Superior temporal gyrus (tissue), 1 donor: ENCODE data around the gene PCDHGB5.

Source experiments
- DNase-seq: peaks from one replicate; pipeline ENCODE4 v3.0.0-alpha.2; 2016; ENCODE audit errors: extremely low spot score

The PCDHGB5 gene

DNA sequence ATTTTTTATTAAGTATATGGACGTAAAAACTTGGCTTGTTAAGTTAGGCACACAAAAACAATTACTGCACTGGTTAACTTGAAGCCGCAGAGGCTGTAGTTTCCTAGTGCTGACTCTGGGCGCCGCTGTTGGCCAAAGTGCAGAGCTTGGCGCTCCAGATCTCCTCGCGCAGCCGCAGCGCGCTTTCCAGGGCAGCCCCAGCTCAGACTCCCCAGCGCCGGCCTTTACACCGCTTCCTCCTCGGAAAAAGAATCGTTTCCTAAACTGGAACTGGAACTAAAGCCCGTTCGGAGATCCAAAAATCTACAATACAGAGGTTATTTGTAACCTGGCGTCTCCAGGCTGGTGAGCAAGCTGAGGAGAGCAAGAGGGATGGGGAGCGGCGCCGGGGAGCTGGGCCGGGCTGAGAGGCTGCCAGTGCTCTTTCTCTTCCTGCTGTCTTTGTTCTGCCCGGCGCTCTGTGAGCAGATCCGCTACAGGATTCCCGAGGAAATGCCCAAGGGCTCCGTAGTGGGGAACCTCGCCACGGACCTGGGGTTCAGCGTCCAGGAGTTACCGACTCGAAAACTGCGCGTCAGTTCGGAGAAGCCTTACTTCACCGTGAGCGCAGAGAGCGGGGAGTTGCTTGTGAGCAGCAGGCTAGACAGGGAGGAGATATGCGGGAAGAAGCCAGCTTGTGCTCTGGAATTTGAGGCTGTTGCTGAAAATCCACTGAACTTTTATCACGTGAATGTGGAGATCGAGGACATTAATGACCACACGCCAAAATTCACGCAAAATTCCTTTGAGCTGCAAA, at the start of gene PCDHGB5:
Gene PCDHGB5 (plus strand): TSS at position 192 of the 796 bp plus-strand sequence. CDS start 181 bp downstream, at position 373.
- DNase-seq = peak; percentile 6

DNA sequence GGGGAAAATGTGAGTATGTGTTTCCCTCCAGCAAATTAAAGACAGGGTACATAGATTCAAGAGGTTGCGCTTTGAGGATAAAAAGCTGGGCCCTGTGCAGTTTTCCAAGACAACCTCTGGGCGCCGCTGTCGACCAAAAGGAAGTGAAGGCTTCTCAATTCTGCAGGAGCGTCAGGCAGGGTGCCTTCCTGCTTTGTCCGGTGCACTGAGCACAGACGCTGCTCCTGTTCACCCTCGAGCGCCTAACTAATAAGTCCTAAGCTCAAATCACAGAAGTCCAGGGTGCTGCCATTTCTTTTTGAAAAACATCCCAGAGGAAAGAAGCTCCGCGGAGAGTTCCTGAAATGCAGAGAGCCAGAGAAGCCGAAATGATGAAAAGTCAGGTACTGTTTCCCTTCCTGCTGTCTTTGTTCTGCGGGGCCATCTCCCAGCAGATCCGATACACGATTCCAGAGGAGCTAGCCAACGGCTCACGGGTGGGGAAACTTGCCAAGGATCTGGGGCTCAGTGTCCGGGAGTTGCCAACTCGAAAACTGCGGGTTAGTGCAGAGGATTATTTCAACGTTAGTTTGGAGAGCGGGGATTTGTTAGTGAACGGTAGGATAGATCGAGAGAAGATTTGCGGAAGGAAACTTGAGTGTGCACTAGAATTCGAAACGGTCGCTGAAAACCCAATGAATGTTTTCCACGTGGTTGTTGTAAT, 47.7 kb upstream of the PCDHGB5 start, which contains the start of gene PCDHGB1:
Gene PCDHGB1 (plus strand): TSS at position 183 of the 703 bp plus-strand sequence. CDS start 162 bp downstream, at position 345.
- peak; percentile 25 for DNase-seq

- DNase-seq = no peak
Observed at GRCh38 chr5:141351591-141351990, 46.2 kb upstream of the PCDHGB5 start.

DNA sequence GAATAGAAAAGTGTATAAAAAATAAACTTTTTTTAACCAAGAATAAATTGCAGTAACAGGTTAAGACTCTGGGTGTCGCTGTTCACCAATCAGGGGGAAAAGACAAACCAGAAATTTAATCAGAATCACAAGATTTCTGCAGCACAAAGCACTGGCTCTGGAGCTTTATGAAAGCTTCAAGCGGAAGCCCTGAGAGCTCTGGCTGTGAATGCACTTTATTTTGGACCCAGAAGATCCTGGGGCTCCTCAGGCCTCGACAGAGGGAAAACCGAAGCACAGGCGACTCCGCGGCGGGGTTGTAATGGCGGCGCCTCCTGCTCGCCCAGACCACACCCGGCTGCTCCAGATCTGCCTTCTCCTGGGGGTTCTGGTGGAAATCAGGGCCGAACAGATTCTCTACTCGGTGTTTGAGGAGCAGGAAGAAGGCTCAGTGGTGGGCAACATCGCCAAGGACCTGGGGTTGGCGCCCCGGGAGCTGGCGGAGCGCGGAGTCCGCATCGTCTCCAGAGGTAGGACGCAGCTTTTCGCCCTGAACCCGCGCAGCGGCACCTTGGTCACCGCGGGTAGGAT, 42.8 kb upstream of the PCDHGB5 start, which contains the start of gene PCDHGA4:
Gene PCDHGA4 (plus strand): TSS at position 122 of the 570 bp plus-strand sequence. CDS start 87 bp downstream, at position 209.
- no peak for DNase-seq

GRCh38 chr5:141355641-141356040, 42.1 kb upstream of the PCDHGB5 start:
- no peak for DNase-seq

GRCh38 chr5:141356133-141356532, 41.6 kb upstream of the PCDHGB5 start:
- no peak for DNase-seq

DNA sequence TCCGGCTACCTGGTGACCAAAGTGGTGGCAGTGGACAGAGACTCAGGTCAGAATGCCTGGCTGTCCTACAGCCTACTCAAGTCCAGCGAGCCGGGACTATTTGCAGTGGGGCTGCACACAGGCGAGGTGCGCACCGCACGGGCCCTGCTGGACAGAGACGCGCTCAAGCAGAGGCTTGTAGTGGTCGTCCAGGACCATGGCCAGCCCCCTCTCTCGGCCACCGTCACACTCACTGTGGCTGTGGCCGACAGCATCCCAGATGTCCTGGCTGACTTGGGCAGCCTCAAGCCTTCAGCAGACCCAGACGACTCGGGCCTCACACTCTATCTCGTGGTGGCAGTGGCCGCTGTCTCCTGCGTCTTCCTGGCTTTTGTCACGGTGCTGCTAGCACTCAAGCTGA, 40.8 kb upstream of the PCDHGB5 start:
- no peak for DNase-seq

DNA sequence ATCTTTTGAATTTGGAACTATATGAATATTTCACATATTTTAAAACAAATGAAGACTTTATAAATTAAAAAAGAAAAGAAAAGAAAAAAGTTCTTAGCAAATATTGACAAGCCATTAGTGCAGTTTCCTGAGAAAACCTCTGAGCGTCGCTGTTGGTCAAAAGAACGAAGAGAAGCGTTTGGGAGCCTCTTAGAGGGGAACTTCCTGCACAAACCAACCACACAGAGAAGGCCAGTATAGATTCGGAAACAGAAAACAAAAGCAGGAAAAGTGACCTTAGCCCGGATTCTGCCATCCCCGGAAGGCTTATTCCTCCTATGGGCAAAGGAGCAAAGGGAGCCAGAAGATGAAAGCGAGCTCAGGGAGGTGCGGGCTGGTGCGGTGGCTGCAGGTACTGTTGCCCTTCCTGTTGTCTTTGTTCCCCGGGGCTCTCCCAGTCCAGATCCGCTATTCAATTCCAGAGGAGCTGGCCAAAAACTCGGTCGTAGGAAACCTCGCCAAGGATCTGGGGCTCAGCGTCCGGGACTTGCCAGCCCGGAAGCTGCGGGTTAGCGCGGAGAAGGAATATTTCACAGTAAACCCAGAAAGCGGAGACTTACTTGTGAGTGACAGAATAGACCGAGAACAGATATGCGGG, 37.8 kb upstream of the PCDHGB5 start, which contains the start of gene PCDHGB2:
Gene PCDHGB2 (plus strand): TSS at position 205 of the 637 bp plus-strand sequence. CDS start 142 bp downstream, at position 347.
- DNase-seq = peak; percentile 39

DNA sequence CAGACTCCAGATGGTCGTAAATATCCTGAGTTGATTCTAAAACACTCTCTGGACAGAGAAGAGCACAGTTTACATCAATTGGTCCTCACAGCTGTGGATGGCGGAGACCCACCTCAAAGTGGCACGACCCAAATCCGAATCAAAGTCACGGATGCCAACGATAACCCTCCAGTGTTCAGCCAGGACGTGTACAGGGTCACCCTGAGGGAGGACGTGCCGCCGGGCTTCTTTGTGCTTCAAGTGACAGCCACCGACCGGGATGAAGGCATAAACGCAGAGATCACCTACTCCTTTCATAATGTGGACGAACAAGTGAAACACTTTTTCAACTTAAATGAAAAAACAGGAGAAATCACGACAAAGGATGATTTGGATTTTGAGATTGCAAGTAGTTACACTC, 37.1 kb upstream of the PCDHGB5 start:
- no peak for DNase-seq

- DNase-seq = no peak
Observed at GRCh38 chr5:141362719-141363118, 35.0 kb upstream of the PCDHGB5 start.

DNA sequence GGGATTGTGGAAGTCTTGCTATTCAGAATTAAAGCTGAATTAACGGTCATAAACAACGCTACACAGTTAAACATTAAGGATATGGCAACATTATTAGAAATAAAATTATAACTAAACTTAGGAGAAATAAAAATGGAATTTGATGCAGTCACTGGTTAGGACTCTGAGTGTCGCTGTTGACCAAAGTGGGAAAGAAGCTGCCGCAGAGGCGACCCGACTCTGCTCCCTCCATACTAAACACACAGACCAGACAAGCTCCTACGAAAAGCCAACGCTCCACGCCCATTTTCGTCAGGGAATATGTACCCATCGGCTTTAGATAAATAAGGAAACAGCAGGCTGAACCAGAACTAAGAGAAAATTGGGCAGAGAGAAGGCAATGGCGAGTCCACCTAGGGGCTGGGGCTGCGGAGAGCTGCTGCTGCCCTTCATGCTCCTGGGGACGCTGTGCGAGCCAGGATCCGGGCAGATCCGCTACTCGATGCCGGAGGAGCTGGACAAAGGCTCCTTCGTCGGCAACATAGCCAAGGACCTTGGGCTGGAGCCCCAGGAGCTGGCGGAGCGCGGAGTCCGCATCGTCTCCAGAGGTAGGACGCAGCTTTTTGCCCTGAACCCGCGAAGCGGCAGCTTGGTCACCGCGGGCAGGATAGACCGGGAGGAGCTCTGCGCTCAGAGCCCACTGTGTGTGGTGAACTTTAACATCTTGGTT, 33.6 kb upstream of the PCDHGB5 start, which contains the start of gene PCDHGA5:
Gene PCDHGA5 (plus strand): TSS at position 211 of the 709 bp plus-strand sequence. CDS start 169 bp downstream, at position 380.
- DNase-seq = no peak

GRCh38 chr5:141366016-141366896, 31.5 kb upstream of the PCDHGB5 start:
- no peak for DNase-seq

DNA sequence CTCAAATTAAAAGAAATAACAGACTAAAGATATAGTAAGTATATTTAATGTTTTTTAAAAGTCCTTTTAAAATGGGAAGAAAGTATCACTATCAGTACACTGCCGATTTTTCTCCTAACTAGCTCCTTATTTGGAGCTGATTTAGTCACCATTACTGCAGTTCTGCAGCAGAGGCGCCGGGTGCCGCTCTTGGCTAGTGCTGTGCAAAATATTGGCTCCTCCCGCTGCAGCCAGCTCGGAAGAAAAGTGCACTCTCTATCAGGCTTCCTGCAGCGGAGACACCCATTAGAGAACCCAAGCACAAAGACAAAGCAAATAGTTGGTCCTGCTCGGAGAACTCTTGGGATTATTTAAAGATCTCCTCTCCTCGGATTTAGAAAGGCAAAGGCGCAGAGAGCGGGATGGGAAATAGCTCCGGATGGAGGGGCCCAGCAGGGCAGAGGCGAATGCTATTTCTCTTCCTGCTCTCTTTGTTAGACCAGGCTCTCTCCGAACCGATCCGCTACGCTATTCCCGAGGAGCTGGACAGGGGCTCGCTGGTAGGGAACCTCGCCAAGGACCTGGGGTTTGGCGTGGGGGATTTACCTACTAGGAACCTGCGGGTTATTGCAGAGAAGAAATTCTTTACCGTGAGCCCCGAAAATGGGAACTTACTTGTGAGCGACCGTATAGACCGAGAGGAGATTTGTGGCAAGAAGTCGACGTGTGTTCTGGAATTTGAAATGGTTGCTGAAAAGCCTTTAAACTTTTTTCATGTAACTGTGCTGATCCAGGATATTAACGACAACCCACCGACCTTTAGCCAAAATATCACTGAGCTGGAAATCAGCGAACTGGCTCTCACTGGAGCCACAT, 27.5 kb upstream of the PCDHGB5 start, which contains the start of gene PCDHGB3:
Gene PCDHGB3 (plus strand): TSS at position 249 of the 855 bp plus-strand sequence. CDS start 153 bp downstream, at position 402.
- DNase-seq = peak; percentile 13

DNA sequence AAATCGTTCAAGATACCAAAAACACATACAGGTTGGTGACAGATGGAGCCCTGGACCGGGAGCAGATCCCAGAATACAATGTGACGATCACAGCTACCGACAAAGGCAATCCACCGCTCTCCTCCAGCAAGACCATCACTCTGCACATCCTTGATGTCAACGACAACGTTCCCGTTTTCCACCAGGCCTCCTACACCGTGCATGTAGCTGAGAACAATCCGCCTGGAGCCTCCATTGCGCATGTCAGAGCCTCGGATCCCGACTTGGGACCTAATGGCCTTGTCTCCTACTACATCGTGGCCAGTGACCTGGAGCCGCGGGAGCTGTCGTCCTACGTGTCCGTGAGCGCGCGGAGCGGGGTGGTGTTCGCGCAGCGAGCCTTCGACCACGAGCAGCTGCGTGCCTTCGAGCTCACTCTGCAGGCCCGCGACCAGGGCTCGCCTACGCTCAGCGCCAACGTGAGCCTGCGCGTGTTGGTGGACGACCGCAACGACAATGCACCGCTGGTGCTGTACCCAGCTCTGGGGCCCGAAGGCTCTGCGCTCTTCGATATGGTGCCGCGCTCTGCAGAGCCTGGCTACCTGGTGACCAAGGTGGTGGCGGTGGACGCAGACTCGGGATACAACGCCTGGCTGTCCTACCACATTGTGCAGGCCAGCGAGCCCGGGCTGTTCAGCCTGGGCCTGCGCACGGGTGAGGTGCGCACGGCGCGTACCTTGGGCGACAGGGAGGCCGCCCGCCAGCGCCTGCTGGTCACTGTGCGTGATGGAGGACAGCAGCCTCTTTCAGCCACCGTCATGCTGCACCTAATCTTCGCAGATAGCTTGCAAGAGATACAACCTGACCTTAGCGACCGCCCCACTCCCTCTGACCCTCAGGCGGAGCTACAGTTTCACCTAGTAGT, 25.9 kb upstream of the PCDHGB5 start:
- no peak for DNase-seq

DNA sequence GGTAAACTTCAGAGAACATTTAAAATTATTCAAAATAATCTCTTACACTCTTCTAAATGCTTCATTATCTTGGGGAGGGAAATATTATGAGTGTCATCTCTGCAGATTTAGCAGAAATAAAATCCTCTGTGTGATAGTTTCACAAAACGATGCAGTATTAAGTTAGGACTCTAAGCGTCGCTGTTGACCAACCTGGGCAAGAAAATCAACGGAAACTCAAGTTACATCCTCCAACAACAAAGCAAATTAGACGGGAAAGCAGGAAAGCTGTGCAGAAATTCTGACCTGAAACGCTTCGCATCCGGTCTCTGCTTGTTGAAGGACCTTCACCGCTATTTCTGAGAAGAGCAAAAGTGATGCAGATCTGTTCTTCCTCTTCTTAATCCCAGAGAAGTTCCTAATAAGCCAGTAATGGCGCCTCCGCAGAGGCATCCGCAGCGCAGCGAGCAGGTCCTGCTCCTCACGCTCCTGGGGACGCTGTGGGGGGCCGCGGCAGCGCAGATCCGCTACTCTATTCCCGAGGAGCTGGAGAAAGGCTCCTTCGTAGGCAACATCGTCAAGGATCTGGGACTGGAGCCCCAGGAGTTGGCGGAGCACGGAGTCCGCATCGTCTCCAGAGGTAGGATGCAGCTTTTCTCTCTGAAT, 24.0 kb upstream of the PCDHGB5 start, which contains the start of gene PCDHGA6:
Gene PCDHGA6 (plus strand): TSS at position 219 of the 645 bp plus-strand sequence. CDS start 193 bp downstream, at position 412.
- DNase-seq = no peak

DNA sequence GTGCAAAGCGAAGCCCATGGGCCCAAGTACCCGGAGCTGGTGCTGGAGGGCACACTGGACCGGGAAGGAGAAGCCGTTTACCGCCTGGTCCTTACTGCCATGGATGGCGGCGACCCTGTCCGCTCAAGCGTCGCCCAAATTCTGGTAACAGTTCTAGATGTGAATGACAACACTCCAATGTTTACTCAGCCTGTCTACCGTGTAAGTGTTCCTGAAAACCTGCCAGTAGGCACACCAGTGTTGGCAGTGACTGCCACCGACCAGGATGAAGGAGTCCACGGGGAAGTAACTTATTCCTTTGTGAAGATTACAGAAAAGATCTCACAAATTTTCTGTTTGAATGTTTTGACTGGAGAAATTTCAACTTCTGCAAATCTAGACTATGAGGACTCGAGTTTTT, 23.1 kb upstream of the PCDHGB5 start:
- DNase-seq = no peak
